HUES64 (cell line): ENCODE results near the gene DNAH1.
A peak's percentile ranks its signal among the peaks of the same experiment; 100 is the strongest.

Experiments
- H3K27ac ChIP-seq: 2 replicates; pipeline ENCODE4 v1.7.0; 2013; ENCODE audit warnings: low read depth, low read length, inconsistent platforms
- H3K27me3 ChIP-seq: 2 replicates; pipeline ENCODE4 v1.6.1; 2013; ENCODE audit warnings: mild to moderate bottlenecking, low read length; ENCODE audit not compliant: insufficient read depth
- H3K36me3 ChIP-seq: 2 replicates; pipeline ENCODE4 v1.6.1; 2013; ENCODE audit warnings: mild to moderate bottlenecking, low read length; ENCODE audit not compliant: insufficient read depth
- H3K4me1 ChIP-seq: 2 replicates; pipeline ENCODE4 v1.6.1; 2013; ENCODE audit warnings: mild to moderate bottlenecking, low read length, moderate library complexity; ENCODE audit not compliant: insufficient read depth
- H3K4me3 ChIP-seq: 2 replicates; pipeline ENCODE4 v1.5.1; 2013; ENCODE audit warnings: mild to moderate bottlenecking, low read length, moderate library complexity
- H3K9ac ChIP-seq: 2 replicates; pipeline ENCODE4 v1.6.1; 2013; ENCODE audit warnings: mild to moderate bottlenecking, low read depth, low read length
- H3K9me3 ChIP-seq: 2 replicates; pipeline ENCODE4 v1.6.1; 2013; ENCODE audit warnings: low read depth, low read length; ENCODE audit not compliant: insufficient read depth
- WGBS: fragments of 150-250, 120-280 bp; methylation state at CpG from one replicate; pipeline ENCODE4 v1.1.7; 2013; ENCODE audit warnings: missing lambda C conversion rate; 5-methylcytosine and 5-hydroxymethylcytosine counted together

Gene DNAH1

GRCh38 chr3:52432691-52433141 lies 116.6 kb downstream of the DNAH1 start:
- H3K4me1 ChIP-seq, result no peaks in the 10 kb centered on the region

GRCh38 chr3:52433328-52433995 lies 117.3 kb downstream of the DNAH1 start:
- Histone ChIP-seq H3K4me3 (no peak overlapping the region), H3K27me3 (no peaks in the 10 kb centered on the region), H3K9me3 (no peaks in the 10 kb centered on the region), H3K4me1 (no peaks in the 10 kb centered on the region), H3K9ac (no peak overlapping the region), H3K27ac (no peak overlapping the region), H3K36me3 (no peaks in the 10 kb centered on the region)
- WGBS, result 84% methylated on average over 10 of the region's 10 CpGs

More at GRCh38 chr3:52432691-52433141, 116.6 kb downstream of the DNAH1 start:
- Histone ChIP-seq H3K27me3 (no peaks in the 10 kb centered on the region), H3K36me3 (no peaks in the 10 kb centered on the region), H3K27ac (no peak overlapping the region), H3K9me3 (no peaks in the 10 kb centered on the region), H3K9ac (no peak overlapping the region), H3K4me3 (no peak overlapping the region)
- 96% methylated on average over 4 of the region's 4 CpGs for WGBS

GRCh38 chr3:52433996-52434479 lies 117.9 kb downstream of the DNAH1 start:
- Histone ChIP-seq H3K4me3 (no peak overlapping the region), H3K36me3 (no peaks in the 10 kb centered on the region), H3K9ac (no peak overlapping the region), H3K9me3 (no peaks in the 10 kb centered on the region), H3K27ac (no peak overlapping the region), H3K27me3 (no peaks in the 10 kb centered on the region), H3K4me1 (no peaks in the 10 kb centered on the region)
- 90% methylated on average over 6 of the region's 6 CpGs for WGBS

- no peaks in the 10 kb centered on the region for H3K9me3 ChIP-seq
- H3K27me3 ChIP-seq, result no peaks in the 10 kb centered on the region
- 88% methylated on average over 9 of the region's 9 CpGs for WGBS
- no peak overlapping the region for H3K4me3 ChIP-seq
- no peak overlapping the region for H3K9ac ChIP-seq
- H3K4me1 ChIP-seq, result no peaks in the 10 kb centered on the region
- H3K36me3 ChIP-seq, result no peaks in the 10 kb centered on the region
- H3K27ac ChIP-seq, result no peak overlapping the region
These were observed 118.5 kb downstream of the DNAH1 start for GRCh38 chr3:52434491-52435115.

GRCh38 chr3:52435246-52436101 lies 119.4 kb downstream of the DNAH1 start:
- Histone ChIP-seq H3K36me3 (no peaks in the 10 kb centered on the region), H3K9ac (no peak overlapping the region), H3K4me1 (no peaks in the 10 kb centered on the region), H3K9me3 (no peaks in the 10 kb centered on the region), H3K4me3 (no peak overlapping the region), H3K27ac (no peak overlapping the region), H3K27me3 (no peaks in the 10 kb centered on the region)
- WGBS, result 95% methylated on average over 32 of the region's 32 CpGs

DNA sequence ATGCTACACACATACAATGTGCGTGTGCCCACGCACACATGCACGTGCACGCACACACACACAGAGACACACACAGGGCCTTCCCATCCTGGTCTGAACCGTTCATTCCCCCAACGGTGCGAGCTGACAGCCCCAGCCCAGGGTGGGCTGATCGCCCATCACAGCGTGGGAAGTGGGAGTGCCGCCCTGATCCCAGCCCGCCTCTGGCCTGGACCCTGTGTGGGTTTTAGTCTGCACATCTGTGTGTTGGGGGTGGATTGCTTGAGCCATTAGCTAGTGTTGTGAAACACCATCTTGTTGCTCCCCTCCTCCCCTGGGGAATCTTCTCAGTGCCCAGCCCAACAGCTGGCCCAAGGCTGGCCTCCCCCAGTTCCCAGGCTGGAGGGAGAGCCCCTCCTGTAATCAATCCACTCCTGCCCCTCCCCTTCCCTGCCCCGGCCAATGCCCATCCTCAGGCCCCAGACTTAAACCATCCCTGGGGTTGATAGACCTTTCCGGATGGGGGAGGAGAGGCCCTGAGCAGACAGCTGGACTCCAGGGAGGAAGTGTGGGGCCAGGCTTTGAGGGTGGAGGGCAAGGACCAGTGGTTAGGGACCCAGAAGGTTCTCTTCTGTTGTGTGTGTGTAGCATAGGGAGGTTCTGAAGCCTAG lies 120.5 kb downstream of the DNAH1 start:
- 89% methylated on average over 13 of the region's 13 CpGs for WGBS
- H3K36me3 ChIP-seq, result no peaks in the 10 kb centered on the region
- H3K9ac ChIP-seq, result peak overlapping the region; percentile 30; the same call in 1 of the 2 replicates

DNA sequence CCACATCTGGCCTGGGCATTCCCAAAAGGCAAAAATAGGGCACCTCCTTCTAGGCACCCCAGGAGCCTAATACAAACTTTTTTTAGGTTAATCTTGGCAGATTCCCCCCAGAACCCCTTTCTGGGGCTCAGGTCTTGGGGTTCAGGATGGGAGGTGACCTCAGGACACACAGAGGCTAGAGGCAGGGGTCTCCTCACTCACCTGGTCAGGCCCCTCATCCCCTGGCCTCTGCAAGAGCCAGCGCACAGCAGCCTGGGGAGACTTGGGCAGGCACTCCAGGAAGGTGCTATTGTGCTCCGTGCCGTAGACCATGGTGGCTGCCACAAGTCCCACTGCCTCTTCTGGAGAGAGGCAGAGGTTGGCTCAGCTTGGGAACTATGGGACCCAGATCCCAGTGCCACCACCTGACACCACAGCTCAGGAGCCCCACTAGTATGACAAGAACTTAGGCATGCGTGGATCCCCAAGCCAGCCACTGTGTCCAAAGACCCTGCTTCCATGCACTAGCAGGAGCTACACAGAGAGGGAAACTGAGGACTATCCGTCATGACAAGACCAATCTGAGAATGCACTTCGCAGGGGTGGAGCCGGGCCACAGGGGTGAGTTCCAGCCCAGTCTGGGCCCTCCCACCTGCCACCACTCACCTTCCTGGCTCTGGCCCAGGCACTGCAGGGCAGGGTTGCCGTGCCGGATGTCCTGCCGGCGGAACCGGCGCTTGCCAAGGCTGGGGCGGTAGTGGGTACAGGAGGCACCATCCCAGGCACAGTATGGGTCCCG lies 121.4 kb downstream of the DNAH1 start:
- Histone ChIP-seq H3K4me3 (no peak overlapping the region), H3K4me1 (no peaks in the 10 kb centered on the region), H3K27me3 (no peaks in the 10 kb centered on the region), H3K36me3 (no peaks in the 10 kb centered on the region), H3K27ac (no peak overlapping the region), H3K9ac (no peak overlapping the region), H3K9me3 (no peaks in the 10 kb centered on the region)
- WGBS, result 96% methylated on average over 15 of the region's 15 CpGs

More for the DNA sequence above, 120.5 kb downstream of the DNAH1 start:
- Histone ChIP-seq H3K9me3 (no peaks in the 10 kb centered on the region), H3K27me3 (no peaks in the 10 kb centered on the region), H3K4me3 (no peak overlapping the region), H3K27ac (no peak overlapping the region), H3K4me1 (no peaks in the 10 kb centered on the region)

- Histone ChIP-seq H3K4me3 (no peak overlapping the region), H3K9ac (no peak overlapping the region), H3K27ac (no peak overlapping the region), H3K27me3 (no peaks in the 10 kb centered on the region), H3K4me1 (no peaks in the 10 kb centered on the region), H3K9me3 (no peaks in the 10 kb centered on the region), H3K36me3 (no peaks in the 10 kb centered on the region)
- 88% methylated on average over 6 of the region's 6 CpGs for WGBS
These were observed 121.9 kb downstream of the DNAH1 start for GRCh38 chr3:52438104-52438376.

- no peaks in the 10 kb centered on the region for H3K27me3 ChIP-seq
- 96% methylated on average over 9 of the region's 9 CpGs for WGBS
These were observed 122.7 kb downstream of the DNAH1 start for GRCh38 chr3:52438579-52439425.

More at GRCh38 chr3:52438579-52439425, 122.7 kb downstream of the DNAH1 start:
- Histone ChIP-seq H3K9ac (no peak overlapping the region), H3K27ac (no peak overlapping the region), H3K4me1 (no peaks in the 10 kb centered on the region), H3K9me3 (no peaks in the 10 kb centered on the region), H3K4me3 (no peak overlapping the region), H3K36me3 (no peaks in the 10 kb centered on the region)
